ENCODE data around the gene SNRNP70. TPM values are rescaled to one million over a fixed set of nuclear protein-coding genes. Genes with fewer than 3 reads are reported as not detected.
"Not testable (repeated sequence)": the region's sequence is repeated elsewhere in the genome, so short reads cannot be mapped to it uniquely, and the experiment has no call there.

The SNRNP70 gene
- total RNA-seq, 2 experiments from 2014 or later, result 177 to 193 TPM

GRCh38 chr19:49067554-49067953 is 17.7 kb upstream of the SNRNP70 start:
- H3K4me1 Mint-ChIP-seq (ENCODE audit: low read depth), result no peaks in the 10 kb centered on the region
- H3K4me3 Mint-ChIP-seq, result no peak overlapping the region
- no peak overlapping the region for H3K27ac Mint-ChIP-seq
- DNase-seq (no peak), ATAC-seq (no peak)
- CTCF ChIA-PET, result no interaction called here
- no peaks in the 10 kb centered on the region for H3K9me3 Mint-ChIP-seq (ENCODE audit: insufficient read depth)
- peaks cover 67% of the 10 kb centered on the region for H3K27me3 Mint-ChIP-seq (ENCODE audit: low read depth)
- POLR2A ChIA-PET, result no interaction called here
- H3K36me3 Mint-ChIP-seq (ENCODE audit: low read depth), result no peaks in the 10 kb centered on the region

DNA sequence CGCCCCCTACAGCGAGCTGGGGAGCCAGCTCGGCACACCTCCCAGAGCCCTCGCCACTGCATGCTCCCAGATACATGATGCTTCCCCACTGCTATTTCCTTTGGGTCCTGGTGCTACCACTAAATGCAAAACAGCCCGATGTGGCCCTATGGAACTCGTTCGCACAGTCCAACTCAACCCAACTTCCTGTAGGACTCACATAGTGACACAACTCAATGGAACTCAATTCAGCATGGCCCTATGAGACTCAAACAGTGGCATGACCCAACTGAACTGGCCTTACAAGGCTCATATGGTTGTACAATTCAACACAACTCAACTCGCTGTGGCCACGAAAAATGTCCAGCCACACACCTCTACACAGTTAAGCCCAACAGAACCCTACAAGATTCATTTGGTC is 16.2 kb upstream of the SNRNP70 start:
- H3K27me3 Mint-ChIP-seq (ENCODE audit: low read depth), result peaks cover 75% of the 10 kb centered on the region
- ChIA-PET CTCF (interaction anchor here (1.2 to 1.8 kb wide), 3 partner anchors 9 to 77 kb away, joined by 4 to 7 read pairs (median 5); no protein-coding TSS in a partner anchor), POLR2A (no interaction called here)
- H3K36me3 Mint-ChIP-seq (ENCODE audit: low read depth), result peaks cover 3% of the 10 kb centered on the region
- no peaks in the 10 kb centered on the region for H3K9me3 Mint-ChIP-seq (ENCODE audit: insufficient read depth)
- peaks cover 8% of the 10 kb centered on the region for H3K4me1 Mint-ChIP-seq (ENCODE audit: low read depth)
- H3K27ac Mint-ChIP-seq, result no peak overlapping the region
- ATAC-seq (no peak), DNase-seq (no peak)
- H3K4me3 Mint-ChIP-seq, result no peak overlapping the region

DNA sequence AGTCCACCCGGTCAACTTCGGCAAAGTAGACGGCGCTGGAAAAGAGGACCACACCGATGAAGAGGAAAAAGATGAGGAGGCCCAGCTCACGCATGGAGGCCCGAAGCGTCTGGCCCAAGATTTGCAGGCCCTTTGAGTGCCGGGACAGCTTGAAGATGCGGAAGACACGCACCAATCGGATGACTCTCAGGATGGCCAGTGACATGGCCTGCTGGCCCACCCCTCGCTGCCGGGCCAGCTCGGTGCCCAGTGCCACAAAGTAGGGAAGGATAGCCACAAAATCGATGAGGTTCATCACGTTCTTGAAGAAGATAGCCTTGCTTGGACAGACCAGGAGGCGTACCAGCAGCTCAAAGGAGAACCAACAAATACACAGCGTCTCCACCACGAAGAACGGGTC is 14.8 kb upstream of the SNRNP70 start:
- no peak for ATAC-seq
- peaks cover 3% of the 10 kb centered on the region for H3K36me3 Mint-ChIP-seq (ENCODE audit: low read depth)
- no peaks in the 10 kb centered on the region for H3K9me3 Mint-ChIP-seq (ENCODE audit: insufficient read depth)
- peaks cover 8% of the 10 kb centered on the region for H3K4me1 Mint-ChIP-seq (ENCODE audit: low read depth)
- POLR2A ChIA-PET, result no interaction called here
- peaks cover 65% of the 10 kb centered on the region for H3K27me3 Mint-ChIP-seq (ENCODE audit: low read depth)
- no peak for DNase-seq
- H3K27ac Mint-ChIP-seq, result no peak overlapping the region
- CTCF ChIA-PET, result interaction anchor here (1.5 to 1.8 kb wide), 2 partner anchors 36 to 77 kb away, joined by 3 to 7 read pairs; partner anchors contain the start of gene RUVBL2
- H3K4me3 Mint-ChIP-seq, result no peak overlapping the region

- H3K4me3 Mint-ChIP-seq, result no peak overlapping the region
- no peaks in the 10 kb centered on the region for H3K9me3 Mint-ChIP-seq (ENCODE audit: insufficient read depth)
- ChIA-PET CTCF (interaction anchor here (1.5 kb wide), 1 partner anchor 78 kb away, joined by 3 read pairs; the partner anchor contains the start of gene RUVBL2), POLR2A (no interaction called here)
- H3K27ac Mint-ChIP-seq, result no peak overlapping the region
- H3K27me3 Mint-ChIP-seq (ENCODE audit: low read depth), result peaks cover 50% of the 10 kb centered on the region
- DNase-seq (no peak), ATAC-seq (peak; percentile 33)
- H3K36me3 Mint-ChIP-seq (ENCODE audit: low read depth), result peaks cover 3% of the 10 kb centered on the region
- peaks cover 8% of the 10 kb centered on the region for H3K4me1 Mint-ChIP-seq (ENCODE audit: low read depth)
Observed at GRCh38 chr19:49071860-49072547, 13.2 kb upstream of the SNRNP70 start.

DNA sequence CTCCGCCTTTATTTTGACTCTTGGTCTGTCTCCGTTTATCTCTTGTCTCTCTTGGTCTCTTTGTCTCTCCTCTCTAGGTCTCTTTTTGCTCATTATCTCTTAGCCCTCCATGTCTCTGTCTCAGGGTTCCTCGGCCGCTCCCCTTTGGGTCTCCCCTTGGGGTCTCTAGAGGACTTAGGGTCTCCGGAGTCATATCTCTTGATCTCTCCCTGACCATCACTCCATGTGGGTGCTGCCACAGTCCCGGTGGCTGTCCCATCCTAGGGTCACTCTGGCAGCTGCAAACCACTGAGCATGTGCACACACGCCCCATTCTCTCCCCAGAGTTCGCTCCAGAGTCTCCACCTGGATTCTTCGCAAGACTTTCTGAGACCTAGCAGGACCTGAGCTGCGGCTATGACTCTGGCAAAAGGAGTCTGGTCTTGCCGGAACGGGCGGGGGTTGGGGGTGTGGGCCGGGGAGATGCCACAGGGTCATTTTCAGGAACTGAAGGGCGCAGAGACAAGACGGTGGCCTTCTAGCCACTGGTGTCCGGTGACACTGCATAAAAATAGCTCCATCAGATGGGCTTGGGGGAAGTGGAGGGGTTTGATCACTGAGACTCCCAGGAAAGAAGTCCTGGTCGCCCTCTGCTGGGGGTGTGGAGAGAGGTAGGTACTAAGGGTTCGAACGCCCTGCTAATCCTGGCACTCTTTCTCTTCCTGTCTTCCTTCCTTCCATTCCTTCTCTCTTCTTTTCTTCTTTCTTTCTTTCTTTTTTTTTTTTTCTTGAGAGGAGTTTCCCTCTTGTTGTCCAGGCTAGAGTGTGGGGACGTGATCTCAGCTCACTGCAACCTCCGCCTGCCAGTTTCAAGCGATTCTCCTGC is 11.5 kb upstream of the SNRNP70 start:
- ChIA-PET POLR2A (no interaction called here), CTCF (interaction anchor here (0.6 to 2.5 kb wide), 7 partner anchors 8 to 125 kb away, joined by 3 to 9 read pairs (median 5); partner anchors contain the start of genes CGB7 and LIN7B)
- peaks cover 3% of the 10 kb centered on the region for H3K36me3 Mint-ChIP-seq (ENCODE audit: low read depth)
- DNase-seq (no peak), ATAC-seq (no peak)
- no peak overlapping the region for H3K4me3 Mint-ChIP-seq
- H3K27ac Mint-ChIP-seq, result no peak overlapping the region
- H3K27me3 Mint-ChIP-seq (ENCODE audit: low read depth), result peaks cover 42% of the 10 kb centered on the region
- peaks cover 8% of the 10 kb centered on the region for H3K4me1 Mint-ChIP-seq (ENCODE audit: low read depth)
- no peaks in the 10 kb centered on the region for H3K9me3 Mint-ChIP-seq (ENCODE audit: insufficient read depth)

DNA sequence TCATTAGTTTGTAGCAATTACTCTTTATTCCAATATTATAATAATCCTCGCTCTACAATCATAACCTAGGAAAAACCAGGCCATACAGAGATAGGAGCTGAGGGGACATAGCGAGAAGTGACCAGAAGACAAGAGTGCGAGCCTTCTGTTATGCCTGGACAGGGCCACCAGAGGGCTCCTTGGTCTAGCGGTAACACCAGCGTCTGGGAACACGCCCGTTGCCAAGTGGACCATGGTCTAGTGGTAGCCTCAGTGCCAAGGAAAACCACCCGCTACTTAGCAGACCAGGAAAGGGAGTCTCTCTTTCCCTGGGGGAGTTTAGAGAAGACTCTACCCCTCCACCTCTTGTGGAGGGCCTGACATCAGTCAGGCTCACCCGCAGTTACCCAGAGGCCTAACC is 10.4 kb upstream of the SNRNP70 start:
- H3K4me1 Mint-ChIP-seq (ENCODE audit: low read depth); POLR2A ChIA-PET; H3K4me3 Mint-ChIP-seq; H3K36me3 Mint-ChIP-seq (ENCODE audit: low read depth); ATAC-seq; H3K27ac Mint-ChIP-seq; H3K9me3 Mint-ChIP-seq (ENCODE audit: insufficient read depth): not testable (repeated sequence)
- DNase-seq, result peak; percentile 38
- CTCF ChIA-PET, result interaction anchor here (0.6 to 2.5 kb wide), 9 partner anchors 9 to 142 kb away, joined by 3 to 9 read pairs (median 5); partner anchors contain the start of genes CGB7 and LIN7B
- peaks cover 32% of the 10 kb centered on the region for H3K27me3 Mint-ChIP-seq (ENCODE audit: low read depth)

GRCh38 chr19:49080392-49080791 is 4.9 kb upstream of the SNRNP70 start:
- peaks cover 7% of the 10 kb centered on the region for H3K4me1 Mint-ChIP-seq (ENCODE audit: low read depth)
- H3K4me3 Mint-ChIP-seq, result no peak overlapping the region
- no peak for ATAC-seq
- no peak overlapping the region for H3K27ac Mint-ChIP-seq
- H3K36me3 Mint-ChIP-seq (ENCODE audit: low read depth), result peaks cover 3% of the 10 kb centered on the region
- POLR2A ChIA-PET, result no interaction called here
- H3K27me3 Mint-ChIP-seq (ENCODE audit: low read depth), result no peaks in the 10 kb centered on the region
- CTCF ChIA-PET, result no interaction called here
- no peak for DNase-seq
- no peaks in the 10 kb centered on the region for H3K9me3 Mint-ChIP-seq (ENCODE audit: insufficient read depth)

DNA sequence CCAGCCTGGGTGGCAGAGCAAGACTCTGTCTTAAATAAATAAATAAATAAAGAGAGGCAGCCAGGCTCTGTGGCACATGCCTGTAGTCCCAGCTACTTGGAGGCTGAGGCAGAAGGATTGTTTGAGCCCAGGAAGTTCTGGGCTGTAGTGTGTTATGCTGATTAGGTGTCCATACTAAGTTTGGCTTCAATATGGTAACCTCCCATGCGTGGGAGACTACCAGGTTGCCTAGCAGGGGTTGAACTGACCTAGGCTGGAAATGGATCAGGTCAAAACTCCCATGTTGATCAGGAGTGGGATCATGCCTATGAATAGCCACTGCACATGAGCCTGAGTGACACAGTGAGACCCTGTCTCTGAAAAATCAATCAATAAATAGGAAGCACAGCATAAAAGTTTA is 4.0 kb upstream of the SNRNP70 start:
- H3K27me3 Mint-ChIP-seq (ENCODE audit: low read depth), result no peaks in the 10 kb centered on the region
- peaks cover 9% of the 10 kb centered on the region for H3K4me1 Mint-ChIP-seq (ENCODE audit: low read depth)
- no peak overlapping the region for H3K27ac Mint-ChIP-seq
- H3K36me3 Mint-ChIP-seq (ENCODE audit: low read depth), result peaks cover 8% of the 10 kb centered on the region
- no peak for DNase-seq
- H3K4me3 Mint-ChIP-seq, result no peak overlapping the region
- H3K9me3 Mint-ChIP-seq (ENCODE audit: insufficient read depth), result no peaks in the 10 kb centered on the region
- ATAC-seq, result no peak
- ChIA-PET CTCF (interaction anchor here (1.8 to 3.2 kb wide), 2 partner anchors 16 to 118 kb away, joined by 4 to 10 read pairs; no protein-coding TSS in a partner anchor), POLR2A (no interaction called here)

DNA sequence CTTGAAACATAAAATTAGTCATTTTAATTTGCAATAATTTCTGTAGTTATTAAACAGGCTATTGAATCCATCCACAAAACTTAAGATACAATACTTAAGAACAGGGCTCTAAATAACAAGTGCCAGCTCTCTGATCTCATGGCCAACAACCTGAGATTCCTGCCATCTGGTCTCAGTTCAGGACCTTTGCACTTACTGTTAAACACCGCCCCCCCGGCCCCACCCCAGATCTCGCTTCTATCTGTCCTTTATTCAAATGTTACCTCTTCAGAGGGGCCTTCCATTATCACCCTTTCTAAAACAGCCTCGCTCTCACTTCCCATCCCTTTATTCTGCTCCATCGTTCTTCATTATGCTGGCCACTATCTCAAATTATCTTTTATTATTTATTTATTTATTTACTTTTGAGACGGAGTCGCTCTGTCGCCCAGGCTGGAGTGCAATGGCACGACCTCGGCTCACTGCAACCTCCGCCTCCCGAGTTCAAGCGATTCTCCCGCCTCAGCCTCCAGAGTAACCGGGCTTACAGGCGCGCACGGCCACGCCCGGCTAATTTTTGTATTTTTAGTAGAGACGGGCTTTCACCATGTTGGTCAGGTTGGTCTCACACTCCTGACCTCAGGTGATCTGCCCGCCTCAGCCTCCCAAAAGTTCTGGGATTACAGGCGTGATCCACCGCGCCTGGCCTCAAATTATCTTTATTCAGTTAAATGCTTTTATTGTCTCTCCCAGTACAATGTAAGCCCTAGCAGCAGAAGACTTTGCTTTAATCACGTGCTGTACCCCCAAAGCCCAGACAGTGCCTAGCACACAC is 838 bp upstream of the SNRNP70 start:
- Mint-ChIP-seq H3K4me3 (peak overlapping the region; percentile 98), H3K36me3 (ENCODE audit: low read depth) (peaks cover 27% of the 10 kb centered on the region), H3K27me3 (ENCODE audit: low read depth) (no peaks in the 10 kb centered on the region), H3K9me3 (ENCODE audit: insufficient read depth) (no peaks in the 10 kb centered on the region), H3K4me1 (ENCODE audit: low read depth) (peaks cover 25% of the 10 kb centered on the region), H3K27ac (peak overlapping the region; percentile 93)
- DNase-seq (no peak), ATAC-seq (no peak)
- ChIA-PET POLR2A (no interaction called here), CTCF (interaction anchor here (1.3 to 3.2 kb wide), 3 partner anchors 10 to 85 kb away, joined by 3 to 10 read pairs (median 5); no protein-coding TSS in a partner anchor)

DNA sequence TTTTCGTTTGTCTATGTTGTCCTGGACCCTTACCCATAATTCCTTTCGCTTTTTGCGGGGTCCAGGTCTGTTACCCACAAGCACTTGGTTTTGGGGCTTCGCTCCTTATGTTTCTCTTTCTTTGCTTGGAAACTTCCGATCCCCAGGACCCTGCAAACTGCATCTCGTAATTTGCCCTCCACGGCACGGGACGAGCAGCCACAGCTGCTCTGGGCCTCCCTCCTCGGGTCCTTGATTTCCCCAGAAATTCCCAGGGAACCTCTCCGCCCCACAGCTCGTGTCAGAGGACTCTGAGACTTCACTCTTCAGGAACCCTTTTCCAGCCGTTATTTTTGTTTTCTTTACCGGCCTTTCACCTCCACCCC is 599 bp downstream of the SNRNP70 start:
- peak overlapping the region; percentile 98 for H3K4me3 Mint-ChIP-seq
- H3K9me3 Mint-ChIP-seq (ENCODE audit: insufficient read depth), result no peaks in the 10 kb centered on the region
- ChIA-PET POLR2A (interaction anchor here (1.2 kb wide), 1 partner anchor 9 kb away, joined by 4 read pairs; no protein-coding TSS in a partner anchor), CTCF (interaction anchor here (0.8 to 4.0 kb wide), 4 partner anchors 11 to 88 kb away, joined by 3 to 23 read pairs (median 5); partner anchors contain the start of gene LIN7B)
- no peak for DNase-seq
- no peak for ATAC-seq
- H3K4me1 Mint-ChIP-seq (ENCODE audit: low read depth), result peaks cover 31% of the 10 kb centered on the region
- H3K27ac Mint-ChIP-seq, result peak overlapping the region; percentile 93
- H3K27me3 Mint-ChIP-seq (ENCODE audit: low read depth), result no peaks in the 10 kb centered on the region
- H3K36me3 Mint-ChIP-seq (ENCODE audit: low read depth), result peaks cover 38% of the 10 kb centered on the region

DNA sequence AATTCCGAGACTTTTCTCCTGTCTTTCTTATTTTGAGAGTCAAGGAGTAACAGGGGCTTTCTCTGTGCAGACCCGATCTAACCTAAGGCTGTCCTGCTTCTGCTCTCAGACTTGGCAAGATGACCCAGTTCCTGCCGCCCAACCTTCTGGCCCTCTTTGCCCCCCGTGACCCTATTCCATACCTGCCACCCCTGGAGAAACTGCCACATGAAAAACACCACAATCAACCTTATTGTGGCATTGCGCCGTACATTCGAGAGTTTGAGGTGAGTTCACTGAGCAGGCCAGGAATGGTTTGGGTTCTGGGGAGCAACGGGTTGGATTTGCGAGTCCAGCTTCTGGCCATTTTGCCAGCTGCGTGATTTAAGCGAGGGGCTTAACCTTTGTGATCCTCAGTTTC is 1.0 kb downstream of the SNRNP70 start:
- CTCF ChIA-PET, result interaction anchor here (0.8 to 4.0 kb wide), 4 partner anchors 11 to 89 kb away, joined by 3 to 23 read pairs (median 5); partner anchors contain the start of gene LIN7B
- Mint-ChIP-seq H3K4me1 (ENCODE audit: low read depth) (peaks cover 35% of the 10 kb centered on the region), H3K36me3 (ENCODE audit: low read depth) (peaks cover 40% of the 10 kb centered on the region), H3K27me3 (ENCODE audit: low read depth) (no peaks in the 10 kb centered on the region), H3K4me3 (peak overlapping the region; percentile 98), H3K9me3 (ENCODE audit: insufficient read depth) (no peaks in the 10 kb centered on the region), H3K27ac (peak overlapping the region; percentile 93)
- POLR2A ChIA-PET, result interaction anchor here (1.2 kb wide), 1 partner anchor 9 kb away, joined by 4 read pairs; no protein-coding TSS in a partner anchor
- DNase-seq (no peak), ATAC-seq (no peak)
